Calu3 (cell line): ENCODE data around the gene FBP1. TPM values are rescaled to one million over a fixed set of nuclear protein-coding genes. Genes with fewer than 3 reads are reported as not detected.
A peak's percentile ranks its signal among the peaks of the same experiment; 100 is the strongest.

ENCODE experiments used
- BruUV-seq: library from RNA; stranded (reverse); fragments of 400-500 nt; replicated peaks from 2 replicates; lab custom pipeline; 2021; lab: Mats Ljungman, UMichigan
- CTCF ChIA-PET: fragments of 300-600 bp; sonication (Branson Sonifier 250); formaldehyde crosslinking; loops from one replicate; lab custom pipeline; 2022; ENCODE audit warnings: antibody characterized with exemption; lab: Charles Lee
- DNase-seq: peaks from one replicate; pipeline ENCODE4 v3.0.0; 2022
- H3K27ac Mint-ChIP-seq: one replicate; pipeline ENCODE4 v1.8.0; 2022; ENCODE audit warnings: mixed read lengths; ENCODE audit not compliant: unreplicated experiment
- H3K27me3 Mint-ChIP-seq: one replicate; pipeline ENCODE4 v1.8.0; 2022; ENCODE audit warnings: mixed read lengths; ENCODE audit not compliant: unreplicated experiment
- H3K36me3 Mint-ChIP-seq: one replicate; pipeline ENCODE4 v1.8.0; 2022; ENCODE audit warnings: mild to moderate bottlenecking, moderate library complexity, mixed read lengths; ENCODE audit not compliant: insufficient read depth, unreplicated experiment
- H3K4me1 Mint-ChIP-seq: one replicate; pipeline ENCODE4 v1.8.0; 2022; ENCODE audit warnings: mild to moderate bottlenecking, low read depth, mixed read lengths; ENCODE audit not compliant: unreplicated experiment
- H3K4me3 Mint-ChIP-seq: one replicate; pipeline ENCODE4 v1.8.0; 2022; ENCODE audit warnings: mild to moderate bottlenecking, low read depth, moderate library complexity, mixed read lengths; ENCODE audit not compliant: unreplicated experiment
- H3K9me3 Mint-ChIP-seq: one replicate; pipeline ENCODE4 v1.8.0; 2022; ENCODE audit warnings: low read depth, mixed read lengths; ENCODE audit not compliant: unreplicated experiment
- CTCF ChIP-seq: fragments of 200-600 bp; IDR thresholded peaks from one replicate; pipeline ENCODE4 v1.8.0; 2022; ENCODE audit warnings: antibody characterized with exemption; ENCODE audit not compliant: unreplicated experiment
- intact Hi-C: fragments of 100-400 bp; cut with micrococcal nuclease; formaldehyde crosslinking; loops from one replicate; pipeline ENCODE4 v1.10.0; 2022; ENCODE audit not compliant: unreplicated experiment
- total RNA-seq: library from RNA; stranded (reverse); gene quantifications from 2 replicates; pipeline ENCODE4 v1.2.3, GENCODE V29; 2022

FBP1 gene
- total RNA-seq, 1 experiment from 2014 or later, result 7.7 TPM

DNA sequence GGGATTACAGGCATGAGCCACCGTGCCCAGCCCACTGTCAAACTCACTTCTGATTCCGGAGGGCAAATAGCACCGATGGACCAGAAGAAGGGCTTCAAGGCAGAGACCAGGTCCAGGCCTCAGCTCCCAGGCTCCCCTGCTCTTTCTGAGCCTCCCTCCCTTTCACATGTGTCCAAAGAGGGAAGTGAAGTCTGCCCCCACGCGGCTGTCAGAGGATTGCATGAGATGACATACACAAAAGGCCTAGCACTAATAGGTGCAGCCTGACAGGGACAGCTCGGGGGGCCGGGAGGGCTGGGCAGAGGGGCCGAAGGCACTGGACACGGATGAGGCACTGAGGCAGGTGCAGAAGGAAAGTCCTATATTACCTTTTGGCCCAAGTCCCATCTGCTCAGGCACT, 16.1 kb downstream of the FBP1 start:
- DNase-seq, result peak; percentile 56

DNA sequence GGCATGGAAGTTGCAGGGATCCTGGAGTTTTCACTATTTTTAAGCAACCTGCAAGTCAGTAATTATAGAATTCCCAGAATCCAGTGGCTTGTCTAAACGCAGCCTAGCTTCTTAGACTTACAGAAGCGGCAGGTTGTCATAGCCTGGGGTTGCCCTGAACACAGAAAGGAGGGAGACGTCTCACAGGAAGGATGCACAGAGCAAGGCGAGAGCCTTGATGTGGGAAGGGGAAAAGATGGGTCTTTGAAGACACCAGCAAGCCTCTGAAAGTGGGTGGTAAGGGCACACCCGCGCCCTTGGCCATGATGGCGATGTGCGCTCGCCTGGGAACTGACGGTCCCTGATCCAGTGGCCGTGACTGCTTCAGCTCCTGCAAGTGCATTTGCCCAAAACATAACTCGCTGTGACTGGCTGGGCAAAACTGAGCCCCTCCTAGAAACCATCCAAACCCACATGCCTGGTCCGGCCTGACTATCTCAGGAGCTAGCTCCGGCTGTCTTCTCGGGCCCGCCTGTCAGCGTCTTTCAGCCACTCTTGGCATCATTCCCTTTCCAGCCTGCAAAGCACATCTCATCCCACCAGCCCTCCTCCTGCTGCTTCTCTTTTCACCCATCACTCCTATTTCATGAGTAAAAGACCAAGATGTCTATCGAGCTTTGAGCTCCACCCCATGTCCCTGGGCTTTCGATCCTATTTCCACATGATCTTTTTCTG, 17.1 kb downstream of the FBP1 start:
- BruUV-seq, result no TSS peak
- no peak for DNase-seq
- no peaks in the 10 kb centered on the region for H3K36me3 Mint-ChIP-seq
- no peaks in the 10 kb centered on the region for H3K9me3 Mint-ChIP-seq
- no peaks in the 10 kb centered on the region for H3K27me3 Mint-ChIP-seq
- no peaks in the 10 kb centered on the region for H3K4me1 Mint-ChIP-seq
- no peak overlapping the region for H3K4me3 Mint-ChIP-seq
- intact Hi-C loops, result no loop called here
- no peak for TF ChIP-seq CTCF
- CTCF ChIA-PET, result interaction anchor here (0.7 to 2.1 kb wide), 3 partner anchors 36 to 546 kb away, joined by 3 to 7 read pairs (median 4); partner anchors contain the start of gene PCAT7
- H3K27ac Mint-ChIP-seq, result no peak overlapping the region

More for the DNA sequence above, 16.1 kb downstream of the FBP1 start:
- Mint-ChIP-seq H3K4me1 (no peaks in the 10 kb centered on the region), H3K27me3 (no peaks in the 10 kb centered on the region), H3K4me3 (no peak overlapping the region), H3K36me3 (no peaks in the 10 kb centered on the region), H3K9me3 (no peaks in the 10 kb centered on the region), H3K27ac (no peak overlapping the region)
- BruUV-seq, result no TSS peak
- CTCF ChIA-PET, result interaction anchor here (0.7 to 2.1 kb wide), 4 partner anchors 16 to 545 kb away, joined by 3 to 7 read pairs (median 4); partner anchors contain the start of genes FBP1 and PCAT7
- intact Hi-C loops, result loop anchor here (1.0 kb wide), 1 partner anchor 69 kb away; no protein-coding TSS in a partner anchor
- peak; percentile 29 for TF ChIP-seq CTCF

GRCh38 chr9:94619026-94619425, 20.3 kb downstream of the FBP1 start:
- no peaks in the 10 kb centered on the region for H3K4me1 Mint-ChIP-seq
- TF ChIP-seq CTCF, result no peak
- intact Hi-C loops, result no loop called here
- no TSS peak for BruUV-seq
- H3K9me3 Mint-ChIP-seq, result no peaks in the 10 kb centered on the region
- CTCF ChIA-PET, result no interaction called here
- no peaks in the 10 kb centered on the region for H3K27me3 Mint-ChIP-seq
- H3K4me3 Mint-ChIP-seq, result no peak overlapping the region
- no peak for DNase-seq
- H3K27ac Mint-ChIP-seq, result no peak overlapping the region
- no peaks in the 10 kb centered on the region for H3K36me3 Mint-ChIP-seq

- no peaks in the 10 kb centered on the region for H3K36me3 Mint-ChIP-seq
- intact Hi-C loops, result no loop called here
Measured at GRCh38 chr9:94613003-94613402, 26.3 kb downstream of the FBP1 start.

More at GRCh38 chr9:94613003-94613402, 26.3 kb downstream of the FBP1 start:
- CTCF ChIA-PET, result interaction anchor here (0.7 kb wide), 1 partner anchor 1281 kb away, joined by 8 read pairs; no protein-coding TSS in a partner anchor
- H3K4me3 Mint-ChIP-seq, result no peak overlapping the region
- no peaks in the 10 kb centered on the region for H3K27me3 Mint-ChIP-seq
- H3K9me3 Mint-ChIP-seq, result no peaks in the 10 kb centered on the region
- H3K27ac Mint-ChIP-seq, result no peak overlapping the region
- BruUV-seq, result no TSS peak
- peaks cover 21% of the 10 kb centered on the region for H3K4me1 Mint-ChIP-seq
- DNase-seq, result no peak
- TF ChIP-seq CTCF, result no peak
